Kidney tubule cell (primary cell): ENCODE measurements around the gene ANAPC16.
"Not testable (repeated sequence)": the region's sequence is repeated elsewhere in the genome, so short reads cannot be mapped to it uniquely, and the experiment has no call there.

Source experiments
- DNase-seq: peaks from one replicate; pipeline ENCODE4 v3.0.0-alpha.2; 2018; ENCODE audit warnings: low spot score

ANAPC16 gene

DNA sequence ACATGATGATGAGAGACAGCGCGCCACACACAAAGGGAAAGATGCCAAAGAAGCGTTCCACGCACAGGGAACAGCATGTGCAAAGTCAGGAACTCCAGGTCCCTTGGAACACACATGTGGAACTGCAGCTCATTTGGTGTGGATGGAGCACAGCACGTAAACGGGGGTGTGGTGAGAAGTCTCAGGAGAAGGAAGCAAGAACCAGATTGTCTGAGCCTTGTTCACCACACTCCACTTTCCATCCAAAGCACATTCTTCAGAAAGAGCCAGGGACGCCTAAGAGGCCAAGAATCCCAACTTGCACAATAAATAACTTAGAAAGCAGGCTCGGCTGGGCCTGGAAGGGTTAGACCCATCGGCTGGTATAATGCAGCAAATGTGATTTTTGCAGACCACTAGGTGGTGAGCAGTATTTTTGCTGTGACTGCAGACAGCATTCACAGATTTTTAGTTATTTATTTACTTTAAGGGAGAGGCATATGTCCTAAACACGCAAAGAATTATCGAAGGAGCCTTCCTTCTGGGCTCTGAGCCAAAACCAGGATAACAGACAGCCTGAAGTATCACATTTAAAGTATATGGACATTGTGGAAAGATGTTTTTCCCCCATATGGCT lies 28.1 kb downstream of the ANAPC16 start:
- DNase-seq = peak; percentile 70

DNA sequence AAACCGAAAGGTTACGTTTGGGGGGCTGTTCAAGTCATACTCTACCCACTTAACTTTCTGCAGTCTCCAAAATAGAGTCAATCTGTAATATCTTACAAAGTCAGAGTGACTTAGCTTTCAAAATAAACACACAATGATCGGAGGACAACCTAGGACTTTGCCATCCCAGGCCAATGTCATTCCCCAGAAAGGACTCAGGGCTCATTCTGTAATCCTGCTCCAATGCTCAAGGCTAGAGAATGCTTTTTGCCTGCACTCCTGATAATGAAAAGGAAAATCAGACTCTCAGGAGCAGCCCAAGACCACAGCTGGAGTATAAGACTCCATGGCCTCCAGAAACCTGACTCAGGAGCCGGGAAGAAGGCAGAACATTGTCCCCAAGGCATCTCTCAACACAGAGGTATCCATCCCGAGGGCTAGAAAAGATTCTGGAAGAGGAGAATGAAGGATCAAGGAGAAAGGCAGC lies 28.8 kb downstream of the ANAPC16 start:
- DNase-seq = no peak

DNA sequence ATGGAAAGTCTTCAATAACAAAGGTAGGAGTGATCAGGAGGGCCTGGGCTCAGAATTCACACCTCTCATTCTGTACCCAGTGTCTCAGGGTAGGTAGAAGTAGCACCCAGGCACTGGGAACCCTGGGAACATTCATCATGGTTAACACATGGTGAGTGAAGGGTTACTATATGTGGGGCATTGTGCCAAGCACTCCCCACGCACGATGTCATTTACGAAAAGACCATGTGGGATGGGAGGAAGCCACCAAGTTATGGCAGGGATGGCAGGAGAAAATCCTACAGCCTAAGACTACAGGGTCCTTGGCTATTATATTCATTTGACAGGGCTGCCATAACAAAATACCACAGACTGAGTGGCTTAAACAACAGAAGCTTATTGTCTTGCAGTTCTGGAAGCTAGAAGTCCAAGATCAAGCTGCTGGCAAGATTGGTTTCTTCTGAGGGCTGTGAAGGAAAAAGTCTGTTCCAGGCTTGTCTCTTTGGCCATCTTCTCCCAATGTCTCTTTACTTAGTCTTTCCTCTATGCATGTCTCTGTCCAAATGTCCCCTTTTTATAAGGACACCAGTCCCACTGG lies 30.2 kb downstream of the ANAPC16 start:
- no peak for DNase-seq

DNA sequence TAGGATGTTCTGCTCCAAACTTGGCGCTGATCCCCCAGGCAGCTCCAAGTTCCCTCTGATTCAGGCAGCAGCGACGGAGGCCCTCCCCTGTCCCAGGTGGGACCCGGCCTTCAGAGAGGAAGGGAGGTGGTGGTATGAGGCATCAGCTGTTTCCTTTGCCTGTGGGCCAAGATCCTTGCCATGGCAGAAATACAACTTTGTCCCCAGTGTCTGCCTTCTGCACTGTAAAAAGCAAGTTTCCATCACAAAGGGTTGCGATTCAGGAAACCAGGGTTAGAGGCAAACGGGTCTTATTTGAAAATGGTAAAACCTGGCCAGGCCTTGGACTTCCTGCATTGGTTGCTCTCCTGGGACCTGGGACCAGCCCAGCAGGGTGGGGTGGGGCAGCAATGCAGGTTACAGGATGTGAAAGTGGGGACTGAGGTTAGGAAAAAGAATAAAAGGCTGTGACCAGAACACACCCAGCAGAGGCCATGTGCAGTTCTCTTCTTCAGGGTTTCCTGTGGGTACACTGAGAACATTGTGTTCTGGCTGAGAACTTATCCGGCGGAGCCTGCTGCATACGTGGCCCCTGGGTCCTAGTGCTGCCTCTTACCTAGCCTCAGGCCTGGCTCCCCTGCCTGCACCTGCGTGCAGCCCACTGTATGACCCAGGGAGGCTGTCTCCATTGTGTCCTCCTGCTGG lies 32.8 kb downstream of the ANAPC16 start:
- peak; percentile 42 for DNase-seq

DNA sequence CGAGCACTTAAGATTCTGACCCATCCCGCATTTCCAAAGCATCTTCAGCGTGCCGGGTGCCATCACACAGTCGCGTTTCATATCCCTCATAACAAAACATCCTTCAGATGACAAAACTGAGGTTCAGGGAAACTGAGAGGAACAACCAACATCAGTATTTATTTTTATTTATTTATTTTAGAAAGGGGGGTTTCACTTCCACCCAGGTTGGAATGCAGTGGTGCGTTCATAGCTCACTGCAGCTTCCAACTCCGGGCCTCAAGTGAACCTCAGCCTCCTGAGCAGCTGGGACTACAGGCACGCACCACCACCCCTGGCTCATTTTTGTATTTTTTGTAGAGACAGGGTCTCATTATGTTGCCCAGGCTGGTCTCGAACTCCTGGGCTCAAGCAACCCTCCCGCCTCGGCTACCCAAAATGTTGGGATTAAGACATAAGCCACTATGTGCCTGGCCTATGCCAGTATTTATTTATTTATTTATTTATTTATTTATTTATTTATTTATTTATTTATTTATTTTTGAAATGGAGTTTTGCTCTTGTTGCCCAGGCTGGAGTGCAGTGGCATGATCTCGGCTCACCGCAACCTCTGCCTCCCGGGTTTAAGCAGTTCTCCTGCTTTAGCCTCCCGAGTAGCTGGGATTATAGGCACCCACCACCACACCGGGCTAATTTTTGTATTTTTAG lies 33.5 kb downstream of the ANAPC16 start:
- not testable (repeated sequence) for DNase-seq

DNA sequence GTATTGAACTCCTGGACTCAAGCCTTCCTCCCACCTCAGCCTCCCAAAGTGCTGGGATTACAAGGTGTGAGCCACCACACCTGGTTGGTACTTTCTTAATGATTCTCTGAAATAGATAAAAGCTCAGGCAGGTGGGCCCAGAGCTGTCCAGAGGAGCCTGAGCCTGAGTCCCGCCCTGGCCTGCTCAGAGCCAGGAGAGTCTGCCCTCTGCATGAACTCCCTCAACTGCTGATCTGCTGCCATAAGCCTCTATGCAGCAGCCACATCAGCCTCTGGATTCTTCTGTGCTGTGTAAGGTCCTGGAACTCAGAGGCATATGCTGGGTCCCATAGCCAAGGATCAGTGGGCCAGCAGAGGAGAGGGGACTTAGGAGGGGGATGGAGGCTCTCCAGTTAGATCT lies 34.9 kb downstream of the ANAPC16 start:
- no peak for DNase-seq

DNA sequence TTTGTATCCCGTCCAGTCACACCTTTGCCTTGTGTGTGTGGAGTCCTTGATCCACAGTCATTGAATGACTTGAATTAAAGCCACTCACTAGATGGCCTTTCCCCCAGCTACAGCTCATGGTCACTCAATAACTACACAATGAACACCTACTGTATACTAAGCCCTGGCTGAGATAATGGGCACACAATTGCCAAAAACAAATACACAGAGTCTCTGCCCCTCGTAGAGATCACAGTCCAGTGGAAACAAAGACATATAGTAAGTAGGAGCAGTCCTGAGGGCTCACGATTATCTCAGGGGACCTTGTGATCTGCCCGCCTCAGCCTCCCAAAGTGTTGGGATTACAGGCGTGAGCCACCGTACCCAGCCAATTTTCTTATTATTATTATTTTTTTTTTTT lies 35.8 kb downstream of the ANAPC16 start:
- no peak for DNase-seq

DNA sequence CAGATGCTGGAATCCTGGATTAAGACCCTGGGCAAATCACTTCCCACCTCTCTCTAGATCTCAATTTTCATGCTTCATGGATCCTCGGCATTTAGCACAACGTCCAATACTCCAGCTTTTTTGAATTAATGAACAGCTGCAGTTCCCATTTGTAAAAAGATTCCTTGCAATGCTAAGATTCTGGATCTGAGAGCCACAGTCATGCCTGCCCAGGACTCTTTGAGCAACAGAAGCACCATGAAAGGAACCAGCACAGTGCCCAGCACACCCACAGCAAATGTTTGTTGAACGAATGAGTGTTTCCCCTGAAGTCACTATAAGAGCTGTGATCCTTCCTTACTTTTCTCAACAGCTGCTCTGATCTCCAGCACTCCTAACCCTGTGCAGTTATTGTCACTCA lies 37.2 kb downstream of the ANAPC16 start:
- no peak for DNase-seq

DNA sequence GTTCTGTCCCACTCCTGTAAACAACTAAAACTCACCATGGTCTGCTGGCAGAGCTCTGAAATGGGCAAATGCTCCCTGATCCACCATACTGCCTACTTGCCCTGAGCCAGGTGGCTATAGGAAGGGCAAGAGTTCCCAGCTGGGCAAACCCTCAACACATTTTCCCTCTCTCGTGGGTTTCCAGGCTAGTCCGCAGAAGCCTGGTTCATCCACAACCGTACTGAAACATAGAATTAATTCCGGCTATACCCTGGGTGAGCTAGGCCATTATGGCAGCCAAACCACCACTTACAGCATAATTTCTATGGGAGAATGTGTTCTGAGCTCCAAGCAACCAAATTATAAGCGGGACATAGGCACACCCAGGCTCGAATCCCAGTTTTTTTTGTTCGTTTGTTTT lies 37.8 kb downstream of the ANAPC16 start:
- no peak for DNase-seq

DNA sequence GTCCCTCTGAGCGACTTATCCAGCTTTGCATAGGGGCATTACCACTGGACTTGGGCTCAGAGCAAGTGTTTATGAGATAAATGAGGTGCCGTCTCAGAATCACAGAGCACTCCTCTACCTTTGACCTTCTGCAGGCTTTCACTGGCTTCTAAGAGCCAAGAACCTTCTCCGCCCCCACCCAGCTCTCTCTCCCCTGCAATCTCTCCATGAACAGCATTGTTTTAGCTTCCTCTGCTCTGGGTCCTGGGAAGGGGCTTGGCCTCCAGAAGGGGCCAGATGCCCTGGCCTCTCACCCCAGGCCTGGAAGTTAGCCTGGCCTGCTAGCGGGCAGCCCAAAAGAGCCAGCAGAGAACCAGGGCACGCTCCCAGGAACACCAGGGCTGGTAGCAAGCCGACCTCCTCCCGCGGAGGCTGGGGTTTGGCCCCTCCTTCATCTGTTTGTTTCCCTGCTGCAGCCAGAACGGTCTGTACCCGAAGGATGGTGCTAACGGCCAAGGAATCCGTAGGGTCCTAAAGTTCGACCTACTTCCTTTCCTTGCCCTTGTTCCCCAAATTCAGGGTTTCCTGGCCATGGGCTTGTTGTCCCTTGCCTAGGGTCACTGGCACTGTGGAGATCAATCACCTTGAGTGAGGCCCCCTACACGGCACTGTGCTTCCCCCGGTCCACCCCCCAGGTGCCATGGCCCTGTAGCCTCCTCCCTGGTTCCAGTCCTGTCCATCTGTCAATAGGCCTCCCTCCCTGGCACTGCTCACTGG lies 39.2 kb downstream of the ANAPC16 start:
- DNase-seq = peak; percentile 51

DNA sequence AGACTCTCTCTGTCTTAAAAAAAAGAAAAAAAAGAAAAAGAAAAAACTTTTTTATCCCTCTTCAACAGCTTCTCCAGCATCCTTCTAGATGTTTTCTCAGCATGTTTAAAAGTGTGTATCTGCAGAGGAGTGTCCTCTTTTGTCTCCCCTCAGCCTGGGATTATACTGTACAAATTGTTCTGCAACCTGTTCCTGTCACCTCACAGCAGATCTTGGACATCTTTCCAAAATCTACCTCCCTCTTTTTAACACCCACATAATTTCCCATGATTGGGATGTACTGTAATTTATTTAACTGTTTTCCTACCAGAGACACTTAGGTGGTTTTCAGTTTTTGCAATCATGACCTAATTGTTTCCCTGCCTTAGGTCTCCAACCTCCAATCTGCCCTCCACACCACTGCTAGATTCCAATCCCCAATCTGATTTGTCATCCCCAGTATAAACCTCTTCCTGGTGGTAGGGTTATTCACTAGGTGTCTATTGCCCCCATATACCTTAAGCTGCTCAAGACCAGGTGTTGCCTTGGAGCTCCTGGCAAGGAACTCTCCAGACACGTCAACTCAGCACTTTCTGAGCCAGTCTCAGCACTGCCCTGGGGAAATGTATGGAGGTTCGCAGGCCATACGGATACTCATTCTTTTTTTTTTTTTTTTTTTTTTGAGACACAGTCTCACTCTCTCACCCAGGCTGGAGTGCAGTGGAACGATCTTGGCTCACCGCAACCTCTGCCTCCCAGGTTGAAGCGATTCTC lies 40.3 kb downstream of the ANAPC16 start:
- no peak for DNase-seq

DNA sequence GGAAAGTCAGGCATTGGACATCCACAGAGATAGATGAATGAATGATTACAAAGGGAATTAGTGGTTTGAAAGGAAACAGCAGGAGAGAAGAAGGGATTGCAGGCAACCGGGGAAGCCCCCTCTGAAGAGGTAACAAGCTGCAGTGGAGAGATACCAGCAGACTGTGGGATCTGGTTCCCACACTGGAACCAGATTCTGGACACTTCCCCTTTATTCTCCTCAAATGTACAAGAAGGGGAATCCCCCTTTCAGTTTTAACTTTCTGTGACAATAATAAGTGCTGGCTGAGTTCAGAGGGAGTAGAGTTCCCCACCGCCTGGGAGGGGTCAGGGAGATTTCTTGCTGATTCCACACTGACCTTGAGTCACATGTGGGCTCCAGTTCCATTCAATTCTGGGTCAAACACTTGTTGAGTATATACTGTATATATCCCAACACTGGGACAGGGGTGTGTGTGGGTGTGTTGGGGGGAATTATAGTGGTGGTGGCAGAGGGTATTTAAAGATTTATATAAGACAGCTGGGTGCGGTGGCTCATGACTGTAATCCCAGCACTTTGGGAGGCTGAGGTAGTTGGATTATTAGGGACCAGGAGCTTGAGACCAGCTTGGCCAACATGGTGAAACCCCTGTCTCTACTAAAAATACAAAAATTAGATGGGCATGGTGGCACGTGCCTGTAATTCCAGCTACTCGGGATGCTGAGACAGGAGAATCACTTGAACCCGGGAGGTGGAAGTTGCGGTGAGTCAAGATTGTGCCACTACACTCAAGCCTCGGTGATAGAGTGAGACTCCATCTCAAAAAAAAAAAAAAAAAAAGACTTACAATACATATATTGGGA lies 41.5 kb downstream of the ANAPC16 start:
- no peak for DNase-seq

DNA sequence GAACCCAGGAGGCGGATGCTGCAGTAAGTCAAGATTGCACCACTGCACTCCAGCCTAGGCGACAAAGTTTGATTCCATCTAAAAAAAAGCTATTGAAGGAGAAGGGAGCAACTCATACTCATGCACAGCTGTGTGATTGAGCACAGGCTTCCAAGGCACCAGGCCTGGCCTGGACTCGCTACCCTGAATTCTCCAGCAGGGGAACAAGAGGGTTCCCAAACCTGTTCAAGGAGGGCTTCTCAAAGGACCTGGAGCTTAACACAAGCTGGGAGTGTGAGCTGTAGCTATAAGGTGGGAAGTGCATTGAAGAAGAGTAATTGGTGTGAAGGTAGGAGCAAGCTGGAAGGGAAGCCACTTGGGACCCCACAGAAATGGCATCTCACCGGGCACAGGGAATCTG lies 42.8 kb downstream of the ANAPC16 start:
- no peak for DNase-seq

DNA sequence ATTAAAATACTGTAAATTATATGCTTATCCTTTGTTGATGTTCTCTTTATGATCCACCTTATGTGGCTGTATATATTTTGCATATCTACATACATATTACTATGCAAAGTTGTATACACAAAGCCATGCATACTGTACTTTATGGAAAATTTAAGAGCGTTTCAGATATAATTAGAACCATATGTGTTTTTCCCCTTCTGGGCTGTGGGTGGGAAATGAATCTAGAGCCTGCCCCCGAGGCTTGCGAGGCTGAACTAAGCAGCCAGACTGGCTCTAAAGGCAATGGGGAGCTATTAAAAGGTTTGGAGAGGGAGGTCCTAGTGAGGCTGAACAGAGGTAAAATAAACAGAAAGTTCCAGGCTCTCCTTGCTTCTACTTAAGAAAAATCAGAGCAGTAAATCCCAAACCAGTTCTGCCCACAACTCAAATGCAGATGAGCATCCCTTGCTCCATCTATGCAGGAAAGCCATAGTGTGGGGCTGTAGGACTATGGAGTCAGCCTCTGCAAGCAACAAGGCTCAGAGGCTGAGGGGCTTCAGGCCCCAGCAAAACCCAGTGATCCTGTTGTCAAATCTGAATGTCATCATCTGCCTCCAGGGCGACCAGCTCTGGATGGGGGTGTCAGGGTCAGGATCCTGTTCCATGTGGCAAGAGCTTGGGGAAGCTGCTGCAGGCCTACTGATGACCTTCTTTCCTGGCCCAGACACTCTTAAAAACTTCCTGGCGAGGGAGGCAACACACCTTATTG lies 43.9 kb downstream of the ANAPC16 start:
- DNase-seq = no peak

DNA sequence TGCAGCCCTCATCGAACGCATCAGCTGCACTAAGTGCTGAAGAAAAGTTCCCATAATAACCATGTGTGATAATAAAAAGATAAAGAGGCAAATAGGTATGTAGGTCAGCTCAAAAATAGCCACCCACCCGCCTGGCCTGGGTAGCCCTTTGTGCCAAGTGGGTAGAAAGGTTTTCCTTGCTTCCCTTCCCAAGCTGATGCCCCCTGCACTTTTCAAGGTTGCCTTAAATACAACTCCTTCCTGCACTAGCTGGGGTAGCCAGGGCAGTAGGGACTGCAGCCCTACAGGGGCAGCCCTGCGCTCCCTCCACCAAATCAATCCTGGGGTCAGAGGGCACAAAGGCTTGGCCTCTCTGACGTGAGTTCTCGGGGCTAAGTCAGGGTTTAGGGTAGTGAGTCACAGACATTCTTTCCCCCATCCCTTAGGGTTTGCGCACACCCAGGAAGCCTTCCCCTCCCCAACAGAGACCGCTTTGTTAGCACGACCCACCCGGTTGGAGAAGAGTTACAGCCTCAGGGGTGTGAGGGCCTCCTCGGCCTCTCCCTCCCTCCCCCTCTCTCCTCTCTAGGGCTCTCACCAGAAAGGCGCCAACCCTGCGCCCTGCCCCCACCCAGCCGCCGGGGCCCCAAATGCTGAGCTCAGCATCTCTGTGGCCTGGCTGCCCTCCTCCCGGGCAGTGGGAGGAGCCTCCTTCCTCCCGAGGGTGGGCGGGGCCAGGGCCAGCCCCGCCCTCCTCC lies 44.6 kb downstream of the ANAPC16 start:
- DNase-seq = peak; percentile 74

DNA sequence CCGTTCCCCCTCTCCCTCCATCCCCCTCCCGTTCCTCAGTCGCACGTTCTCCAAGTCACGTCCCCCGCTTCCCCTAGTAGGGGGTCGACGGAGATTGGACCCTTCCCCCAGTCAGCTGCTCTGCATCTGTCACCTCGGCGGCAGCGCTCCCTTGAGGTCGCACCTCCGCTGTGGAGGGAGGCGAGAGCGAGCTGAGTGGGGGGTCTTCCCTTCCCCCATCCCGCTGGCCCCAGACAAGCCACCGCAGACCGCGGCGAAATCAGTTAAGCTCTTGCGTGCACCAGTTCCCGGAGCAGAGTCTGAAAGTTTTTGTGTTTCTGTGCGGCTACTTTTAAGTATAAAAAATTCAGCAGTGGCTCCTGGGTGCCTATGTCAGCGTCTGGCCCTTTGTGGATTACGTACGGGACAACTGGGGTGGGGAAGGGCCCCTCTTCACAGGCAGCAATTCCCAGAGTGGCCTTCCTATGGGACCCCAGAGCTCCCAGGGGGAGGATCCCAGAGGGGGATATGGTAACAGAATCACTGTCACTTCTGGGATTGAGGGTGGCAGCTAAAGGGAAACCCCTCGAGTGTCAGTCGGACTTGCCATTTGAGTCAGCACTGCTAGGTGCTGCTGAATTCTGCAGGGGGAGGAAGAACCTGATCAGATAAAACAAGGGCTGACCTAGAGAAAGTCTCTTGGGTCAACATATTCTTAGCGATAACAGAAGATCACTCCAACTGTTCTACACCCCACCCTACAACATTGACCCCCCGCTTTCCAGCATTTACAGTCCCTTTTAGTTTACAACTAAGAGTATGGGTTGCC lies 45.4 kb downstream of the ANAPC16 start:
- peak; percentile 47 for DNase-seq

DNA sequence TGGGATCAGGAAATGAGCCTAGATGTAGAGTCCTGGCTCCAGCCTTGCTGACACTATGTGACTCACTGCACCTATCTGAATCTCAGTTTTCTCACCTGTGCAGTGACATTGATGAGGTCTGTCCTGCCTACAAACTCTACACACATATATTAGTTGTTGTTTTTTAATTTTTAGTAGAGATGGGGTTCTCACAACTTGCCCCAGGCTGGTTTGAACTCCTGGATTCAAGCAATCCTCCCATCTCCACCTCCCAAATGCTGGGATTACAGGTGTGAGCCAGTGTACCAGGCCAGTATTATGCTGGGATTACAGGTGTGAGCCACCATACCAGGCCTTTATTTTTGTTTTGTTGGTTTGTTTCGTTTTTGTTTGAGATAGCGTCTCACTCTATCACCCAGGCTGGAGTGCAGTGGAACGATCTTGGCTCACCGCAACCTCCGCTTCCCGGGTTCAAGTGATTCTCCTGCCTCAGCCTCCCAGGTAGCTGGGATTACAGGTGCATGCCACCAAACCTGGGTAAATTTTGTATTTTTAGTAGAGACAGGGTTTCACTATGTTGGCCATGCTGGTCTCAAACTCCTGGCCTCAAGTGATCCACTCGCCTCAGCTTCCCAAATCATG lies 46.1 kb downstream of the ANAPC16 start:
- peak; percentile 59 for DNase-seq
